ENCODE data around the gene TCEA2.

Gene TCEA2

GRCh38 chr20:64065062-64065973, 2.3 kb downstream of the TCEA2 start:
- DNase-seq (ENCODE audit: low read depth), result no peak

GRCh38 chr20:64065974-64066343, 3.0 kb downstream of the TCEA2 start:
- peak; percentile 61 for DNase-seq (ENCODE audit: low read depth)

- DNase-seq (ENCODE audit: low read depth), result no peak
Observed at GRCh38 chr20:64067005-64067632, 4.1 kb downstream of the TCEA2 start.

GRCh38 chr20:64067733-64068307, 4.8 kb downstream of the TCEA2 start:
- DNase-seq (ENCODE audit: low read depth), result no peak

GRCh38 chr20:64068386-64069208, 5.6 kb downstream of the TCEA2 start:
- no peak for DNase-seq (ENCODE audit: low read depth)

- no peak for DNase-seq (ENCODE audit: low read depth)
Observed at GRCh38 chr20:64069209-64069613, 6.2 kb downstream of the TCEA2 start.

GRCh38 chr20:64069614-64070243, 6.7 kb downstream of the TCEA2 start:
- no peak for DNase-seq (ENCODE audit: low read depth)

- DNase-seq (ENCODE audit: low read depth), result no peak
Observed at GRCh38 chr20:64070244-64070993, 7.4 kb downstream of the TCEA2 start.

GRCh38 chr20:64071341-64072332, 8.6 kb downstream of the TCEA2 start:
- no peak for DNase-seq (ENCODE audit: low read depth)

GRCh38 chr20:64072498-64073063, 9.6 kb downstream of the TCEA2 start:
- DNase-seq (ENCODE audit: low read depth), result no peak

GRCh38 chr20:64073476-64074183, 10.6 kb downstream of the TCEA2 start:
- no peak for DNase-seq (ENCODE audit: low read depth)

- no peak for DNase-seq (ENCODE audit: low read depth)
Observed at GRCh38 chr20:64074184-64074789, 11.3 kb downstream of the TCEA2 start.

- DNase-seq (ENCODE audit: low read depth), result no peak
Observed at GRCh38 chr20:64074963-64075362, 12.0 kb downstream of the TCEA2 start.

GRCh38 chr20:64075556-64075955, 12.6 kb downstream of the TCEA2 start:
- no peak for DNase-seq (ENCODE audit: low read depth)

- no peak for DNase-seq (ENCODE audit: low read depth)
Observed at GRCh38 chr20:64076061-64076997, 13.3 kb downstream of the TCEA2 start.

- DNase-seq (ENCODE audit: low read depth), result no peak
Observed at GRCh38 chr20:64077094-64077493, 14.1 kb downstream of the TCEA2 start.

- DNase-seq (ENCODE audit: low read depth), result no peak
Observed at GRCh38 chr20:64077541-64077875, 14.5 kb downstream of the TCEA2 start.

Measured in activated T-cell treated with anti-CD3 and anti-CD28 coated beads for 48 hours (primary cell).